Neural progenitor cell (in vitro differentiated cells): ENCODE data around the gene JAG2.

Experiments
- EZH2 ChIP-seq: fragments of 200-600 bp; sonication (generic); IDR thresholded peaks from 2 replicates; pipeline ENCODE4 v1.6.1; 2017; ENCODE audit warnings: antibody characterized with exemption, mild to moderate bottlenecking, moderate library complexity
- EZH2phosphoT487 ChIP-seq: fragments of 200-600 bp; sonication (generic); IDR thresholded peaks from 2 replicates; pipeline ENCODE4 v1.6.1; 2017; ENCODE audit warnings: antibody characterized with exemption
- TF ChIP-seq, protein P1 (sequence below): fragments of 200-600 bp; sonication (generic); IDR thresholded peaks from 2 replicates; pipeline ENCODE4 v1.5.1; 2017; ENCODE audit warnings: antibody characterized with exemption, mild to moderate bottlenecking

- TF ChIP-seq, protein P1, sequence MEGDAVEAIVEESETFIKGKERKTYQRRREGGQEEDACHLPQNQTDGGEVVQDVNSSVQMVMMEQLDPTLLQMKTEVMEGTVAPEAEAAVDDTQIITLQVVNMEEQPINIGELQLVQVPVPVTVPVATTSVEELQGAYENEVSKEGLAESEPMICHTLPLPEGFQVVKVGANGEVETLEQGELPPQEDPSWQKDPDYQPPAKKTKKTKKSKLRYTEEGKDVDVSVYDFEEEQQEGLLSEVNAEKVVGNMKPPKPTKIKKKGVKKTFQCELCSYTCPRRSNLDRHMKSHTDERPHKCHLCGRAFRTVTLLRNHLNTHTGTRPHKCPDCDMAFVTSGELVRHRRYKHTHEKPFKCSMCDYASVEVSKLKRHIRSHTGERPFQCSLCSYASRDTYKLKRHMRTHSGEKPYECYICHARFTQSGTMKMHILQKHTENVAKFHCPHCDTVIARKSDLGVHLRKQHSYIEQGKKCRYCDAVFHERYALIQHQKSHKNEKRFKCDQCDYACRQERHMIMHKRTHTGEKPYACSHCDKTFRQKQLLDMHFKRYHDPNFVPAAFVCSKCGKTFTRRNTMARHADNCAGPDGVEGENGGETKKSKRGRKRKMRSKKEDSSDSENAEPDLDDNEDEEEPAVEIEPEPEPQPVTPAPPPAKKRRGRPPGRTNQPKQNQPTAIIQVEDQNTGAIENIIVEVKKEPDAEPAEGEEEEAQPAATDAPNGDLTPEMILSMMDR = no peak
- TF ChIP-seq EZH2 (no peak), EZH2phosphoT487 (no peak)
Measured at GRCh38 chr14:105163040-105163742, 5.4 kb downstream of the JAG2 start.
